ENCODE measurements around the gene RAD18.

DNA sequence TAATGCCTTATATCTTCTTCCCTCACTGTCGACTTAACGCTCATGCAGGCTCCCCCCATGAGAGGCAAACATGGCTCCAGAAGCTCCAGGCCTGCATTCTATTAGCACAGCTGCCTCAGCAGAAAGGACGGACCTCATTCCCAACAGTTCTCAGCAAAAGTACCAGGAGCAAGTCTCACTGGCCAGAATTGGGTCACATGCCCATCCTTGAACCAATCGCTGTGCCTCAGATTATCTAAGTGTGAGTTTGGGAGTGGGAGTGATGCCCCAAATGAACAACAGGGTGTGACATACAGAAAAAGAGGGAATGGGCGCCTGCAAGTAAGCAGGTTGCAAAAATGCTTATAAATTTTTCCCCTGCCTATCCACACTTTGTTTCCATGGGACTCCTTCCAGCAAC, 4.3 kb upstream of the RAD18 start:
- TF ChIP-seq EZH2phosphoT487 (IDR thresholded peaks at IDR 0.05; ENCODE audit: borderline replicate concordance): no peak
- TF ChIP-seq, protein P1, sequence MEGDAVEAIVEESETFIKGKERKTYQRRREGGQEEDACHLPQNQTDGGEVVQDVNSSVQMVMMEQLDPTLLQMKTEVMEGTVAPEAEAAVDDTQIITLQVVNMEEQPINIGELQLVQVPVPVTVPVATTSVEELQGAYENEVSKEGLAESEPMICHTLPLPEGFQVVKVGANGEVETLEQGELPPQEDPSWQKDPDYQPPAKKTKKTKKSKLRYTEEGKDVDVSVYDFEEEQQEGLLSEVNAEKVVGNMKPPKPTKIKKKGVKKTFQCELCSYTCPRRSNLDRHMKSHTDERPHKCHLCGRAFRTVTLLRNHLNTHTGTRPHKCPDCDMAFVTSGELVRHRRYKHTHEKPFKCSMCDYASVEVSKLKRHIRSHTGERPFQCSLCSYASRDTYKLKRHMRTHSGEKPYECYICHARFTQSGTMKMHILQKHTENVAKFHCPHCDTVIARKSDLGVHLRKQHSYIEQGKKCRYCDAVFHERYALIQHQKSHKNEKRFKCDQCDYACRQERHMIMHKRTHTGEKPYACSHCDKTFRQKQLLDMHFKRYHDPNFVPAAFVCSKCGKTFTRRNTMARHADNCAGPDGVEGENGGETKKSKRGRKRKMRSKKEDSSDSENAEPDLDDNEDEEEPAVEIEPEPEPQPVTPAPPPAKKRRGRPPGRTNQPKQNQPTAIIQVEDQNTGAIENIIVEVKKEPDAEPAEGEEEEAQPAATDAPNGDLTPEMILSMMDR (conservative IDR thresholded peaks at IDR 0.05; ENCODE audit: low read length): no peak
